ENCODE measurements around the gene PI4KA.
"Not testable (repeated sequence)": the region's sequence is repeated elsewhere in the genome, so short reads cannot be mapped to it uniquely, and the experiment has no call there.

The PI4KA gene

GRCh38 chr22:20823264-20823663 lies 35.3 kb downstream of the PI4KA start:
- no peak for DNase-seq (ENCODE audit: low read depth in 1 of 2, low spot score in 1 of 2)
- Histone ChIP-seq H3K4me3 (replicated peaks; ENCODE audit: insufficient read depth, low read length) (no peak overlapping the region), H3K27me3 (ENCODE audit: insufficient read depth, poor library complexity, severe bottlenecking) (no peaks in the 10 kb centered on the region), H3K27ac (replicated peaks) (no peak overlapping the region)
- no peak for TF ChIP-seq SPI1 (IDR thresholded peaks at IDR 0.05; ENCODE audit: borderline replicate concordance, low read depth)
- no peak for TF ChIP-seq GABPA (IDR thresholded peaks at IDR 0.05; ENCODE audit: low read depth)
- TF ChIP-seq POLR2AphosphoS5 (IDR thresholded peaks at IDR 0.05; ENCODE audit: low read depth) = no peak

DNA sequence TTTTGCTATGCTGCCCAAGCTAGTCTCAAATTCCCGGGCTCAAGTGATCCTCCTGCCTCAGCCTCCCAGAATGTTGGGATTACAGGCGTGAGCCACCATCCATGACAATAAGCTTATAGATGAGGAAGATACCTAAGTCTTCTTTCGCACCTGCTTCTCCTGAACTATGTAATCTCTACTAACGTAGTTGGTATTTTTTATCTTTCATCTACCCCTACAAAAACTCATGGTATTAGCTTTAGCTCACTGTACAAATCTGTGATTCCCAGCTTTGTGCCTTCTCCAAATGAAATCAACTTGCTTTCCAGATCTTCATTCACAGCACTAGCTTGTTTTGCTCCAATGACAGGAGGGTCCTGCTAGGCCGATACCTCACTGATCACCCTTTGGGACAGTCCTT lies 36.4 kb downstream of the PI4KA start:
- Histone ChIP-seq H3K27me3 (ENCODE audit: insufficient read depth, poor library complexity, severe bottlenecking) (no peaks in the 10 kb centered on the region), H3K27ac (replicated peaks) (no peak overlapping the region), H3K4me3 (replicated peaks; ENCODE audit: insufficient read depth, low read length) (no peak overlapping the region)
- DNase-seq (ENCODE audit: low read depth in 1 of 2, low spot score in 1 of 2) = no peak
- TF ChIP-seq, protein P1, sequence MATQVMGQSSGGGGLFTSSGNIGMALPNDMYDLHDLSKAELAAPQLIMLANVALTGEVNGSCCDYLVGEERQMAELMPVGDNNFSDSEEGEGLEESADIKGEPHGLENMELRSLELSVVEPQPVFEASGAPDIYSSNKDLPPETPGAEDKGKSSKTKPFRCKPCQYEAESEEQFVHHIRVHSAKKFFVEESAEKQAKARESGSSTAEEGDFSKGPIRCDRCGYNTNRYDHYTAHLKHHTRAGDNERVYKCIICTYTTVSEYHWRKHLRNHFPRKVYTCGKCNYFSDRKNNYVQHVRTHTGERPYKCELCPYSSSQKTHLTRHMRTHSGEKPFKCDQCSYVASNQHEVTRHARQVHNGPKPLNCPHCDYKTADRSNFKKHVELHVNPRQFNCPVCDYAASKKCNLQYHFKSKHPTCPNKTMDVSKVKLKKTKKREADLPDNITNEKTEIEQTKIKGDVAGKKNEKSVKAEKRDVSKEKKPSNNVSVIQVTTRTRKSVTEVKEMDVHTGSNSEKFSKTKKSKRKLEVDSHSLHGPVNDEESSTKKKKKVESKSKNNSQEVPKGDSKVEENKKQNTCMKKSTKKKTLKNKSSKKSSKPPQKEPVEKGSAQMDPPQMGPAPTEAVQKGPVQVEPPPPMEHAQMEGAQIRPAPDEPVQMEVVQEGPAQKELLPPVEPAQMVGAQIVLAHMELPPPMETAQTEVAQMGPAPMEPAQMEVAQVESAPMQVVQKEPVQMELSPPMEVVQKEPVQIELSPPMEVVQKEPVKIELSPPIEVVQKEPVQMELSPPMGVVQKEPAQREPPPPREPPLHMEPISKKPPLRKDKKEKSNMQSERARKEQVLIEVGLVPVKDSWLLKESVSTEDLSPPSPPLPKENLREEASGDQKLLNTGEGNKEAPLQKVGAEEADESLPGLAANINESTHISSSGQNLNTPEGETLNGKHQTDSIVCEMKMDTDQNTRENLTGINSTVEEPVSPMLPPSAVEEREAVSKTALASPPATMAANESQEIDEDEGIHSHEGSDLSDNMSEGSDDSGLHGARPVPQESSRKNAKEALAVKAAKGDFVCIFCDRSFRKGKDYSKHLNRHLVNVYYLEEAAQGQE (IDR thresholded peaks at IDR 0.05; ENCODE audit: insufficient replicate concordance, low read depth) = no peak
- TF ChIP-seq SPI1 (IDR thresholded peaks at IDR 0.05; ENCODE audit: borderline replicate concordance, low read depth) = no peak
- TF ChIP-seq, protein P2, sequence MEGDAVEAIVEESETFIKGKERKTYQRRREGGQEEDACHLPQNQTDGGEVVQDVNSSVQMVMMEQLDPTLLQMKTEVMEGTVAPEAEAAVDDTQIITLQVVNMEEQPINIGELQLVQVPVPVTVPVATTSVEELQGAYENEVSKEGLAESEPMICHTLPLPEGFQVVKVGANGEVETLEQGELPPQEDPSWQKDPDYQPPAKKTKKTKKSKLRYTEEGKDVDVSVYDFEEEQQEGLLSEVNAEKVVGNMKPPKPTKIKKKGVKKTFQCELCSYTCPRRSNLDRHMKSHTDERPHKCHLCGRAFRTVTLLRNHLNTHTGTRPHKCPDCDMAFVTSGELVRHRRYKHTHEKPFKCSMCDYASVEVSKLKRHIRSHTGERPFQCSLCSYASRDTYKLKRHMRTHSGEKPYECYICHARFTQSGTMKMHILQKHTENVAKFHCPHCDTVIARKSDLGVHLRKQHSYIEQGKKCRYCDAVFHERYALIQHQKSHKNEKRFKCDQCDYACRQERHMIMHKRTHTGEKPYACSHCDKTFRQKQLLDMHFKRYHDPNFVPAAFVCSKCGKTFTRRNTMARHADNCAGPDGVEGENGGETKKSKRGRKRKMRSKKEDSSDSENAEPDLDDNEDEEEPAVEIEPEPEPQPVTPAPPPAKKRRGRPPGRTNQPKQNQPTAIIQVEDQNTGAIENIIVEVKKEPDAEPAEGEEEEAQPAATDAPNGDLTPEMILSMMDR (IDR thresholded peaks at IDR 0.05; ENCODE audit: insufficient read depth, low read length) = no peak
- no peak for TF ChIP-seq POLR2AphosphoS5 (IDR thresholded peaks at IDR 0.05; ENCODE audit: low read depth)
- no peak for TF ChIP-seq GABPA (IDR thresholded peaks at IDR 0.05; ENCODE audit: low read depth)

GRCh38 chr22:20821717-20822239 lies 36.8 kb downstream of the PI4KA start:
- not testable (repeated sequence) for H3K4me3 ChIP-seq (replicated peaks; ENCODE audit: insufficient read depth, low read length); DNase-seq (ENCODE audit: low read depth in 1 of 2, low spot score in 1 of 2); H3K27ac ChIP-seq (replicated peaks); H3K27me3 ChIP-seq (ENCODE audit: insufficient read depth, poor library complexity, severe bottlenecking)

DNA sequence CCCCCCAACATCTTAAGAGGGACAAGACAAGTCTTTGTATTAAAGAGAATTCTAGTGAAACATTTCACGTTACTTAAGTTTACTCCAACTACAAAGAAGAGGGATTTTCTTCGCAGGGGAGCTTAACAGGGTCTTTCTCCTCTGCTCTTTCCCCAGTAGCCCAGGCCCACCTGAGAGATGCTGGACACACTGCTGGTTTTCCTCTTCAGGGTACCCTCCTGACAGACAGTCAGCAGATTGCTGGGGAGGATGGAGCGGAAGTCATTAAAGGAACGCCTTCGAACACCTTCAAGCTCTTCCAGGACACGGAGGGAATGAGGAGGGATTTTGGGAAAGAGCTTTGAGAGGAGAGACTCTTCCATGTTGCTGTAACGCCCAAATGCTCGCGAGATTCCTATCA lies 39.1 kb downstream of the PI4KA start:
- no peaks in the 10 kb centered on the region for H3K27me3 ChIP-seq (ENCODE audit: insufficient read depth, poor library complexity, severe bottlenecking)
- no peak for DNase-seq (ENCODE audit: low read depth in 1 of 2, low spot score in 1 of 2)
- H3K4me3 ChIP-seq (replicated peaks; ENCODE audit: insufficient read depth, low read length) = no peak overlapping the region
- TF ChIP-seq, protein P1 (IDR thresholded peaks at IDR 0.05; ENCODE audit: insufficient replicate concordance, low read depth) = no peak
- no peak for TF ChIP-seq SPI1 (IDR thresholded peaks at IDR 0.05; ENCODE audit: borderline replicate concordance, low read depth)
- TF ChIP-seq, protein P2 (IDR thresholded peaks at IDR 0.05; ENCODE audit: insufficient read depth, low read length) = no peak
- TF ChIP-seq POLR2AphosphoS5 (IDR thresholded peaks at IDR 0.05; ENCODE audit: low read depth) = no peak
- TF ChIP-seq GABPA (IDR thresholded peaks at IDR 0.05; ENCODE audit: low read depth) = no peak
- no peak overlapping the region for H3K27ac ChIP-seq (replicated peaks)

DNA sequence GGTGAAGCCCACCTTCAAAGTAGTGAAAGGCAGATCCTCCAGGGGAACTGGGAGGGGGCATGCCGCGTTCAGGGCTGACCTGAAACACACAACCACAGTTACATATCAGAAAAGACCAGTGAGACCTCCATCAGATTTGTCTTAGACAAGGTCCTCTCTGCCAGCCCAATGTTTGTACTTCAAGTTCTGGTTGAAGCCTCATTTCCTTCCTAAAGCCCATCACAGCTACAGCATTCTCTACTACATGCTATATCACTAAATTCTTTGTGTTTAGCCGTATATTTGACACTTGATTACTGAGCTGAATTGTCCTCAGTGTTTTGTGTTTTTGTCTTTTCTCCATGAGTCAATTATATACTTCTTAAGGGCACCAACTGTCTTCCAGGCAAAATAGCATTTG lies 40.1 kb downstream of the PI4KA start:
- TF ChIP-seq, protein P2 (IDR thresholded peaks at IDR 0.05; ENCODE audit: insufficient read depth, low read length) = no peak
- TF ChIP-seq GABPA (IDR thresholded peaks at IDR 0.05; ENCODE audit: low read depth) = no peak
- no peak for DNase-seq (ENCODE audit: low read depth in 1 of 2, low spot score in 1 of 2)
- Histone ChIP-seq H3K4me3 (replicated peaks; ENCODE audit: insufficient read depth, low read length) (no peak overlapping the region), H3K27me3 (ENCODE audit: insufficient read depth, poor library complexity, severe bottlenecking) (no peaks in the 10 kb centered on the region), H3K27ac (replicated peaks) (no peak overlapping the region)

All from HL-60 (cell line).